Endometrial microvascular endothelial cells (primary cell): ENCODE data around the gene ASB18. TPM values are rescaled to one million over a fixed set of nuclear protein-coding genes. Genes with fewer than 3 reads are reported as not detected.

Source experiments
- in situ Hi-C: cut with HindIII; loops from 2 replicates; pipeline ENCODE4 v1.10.0; 2017; ENCODE audit warnings: low sequenced_read_pairs, low pct_unique_long_range_greater_than_20kb; ENCODE audit errors: inconsistent ontology term
- total RNA-seq: library from RNA; depleted of rRNA; stranded (reverse); fragments of >200 nt; gene quantifications from one replicate; pipeline ENCODE4 v1.2.3, GENCODE V29; 2015; ENCODE audit errors: inconsistent ontology term

The ASB18 gene
- total RNA-seq, 1 donor from 2014 or later = not detected

DNA sequence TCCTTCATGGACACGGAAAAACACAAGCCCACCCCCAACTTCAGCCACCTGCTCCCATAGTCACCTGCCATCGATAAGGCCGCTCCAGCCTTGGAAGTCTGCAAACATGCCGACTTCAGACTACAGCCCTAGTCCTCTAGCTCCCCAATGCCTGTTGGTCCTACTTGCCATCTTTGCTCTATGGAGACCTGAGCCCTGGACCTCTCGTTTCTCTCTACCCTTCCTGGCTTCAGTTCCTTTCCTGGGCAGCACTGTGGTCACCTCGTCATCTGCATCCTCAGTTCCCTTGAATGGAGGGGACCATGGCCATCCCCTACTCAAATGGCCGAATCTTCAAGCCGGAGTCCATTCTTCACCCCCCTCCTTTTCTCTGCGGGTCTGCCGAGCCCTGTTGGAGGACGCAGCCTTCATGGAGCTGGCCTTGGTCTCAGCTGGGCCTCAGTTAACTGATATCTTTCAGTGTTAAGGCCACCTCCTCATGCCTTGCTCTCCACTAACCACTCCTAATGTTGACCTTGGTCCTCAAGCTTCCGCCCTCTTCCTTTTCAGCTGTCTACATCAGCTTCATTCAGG, 48.4 kb downstream of the ASB18 start:
- in situ Hi-C loops = no loop called here

GRCh38 chr2:236215196-236215595, 49.0 kb downstream of the ASB18 start:
- in situ Hi-C loops = no loop called here

- in situ Hi-C loops = no loop called here
These were observed 49.7 kb downstream of the ASB18 start for GRCh38 chr2:236214376-236214995.

GRCh38 chr2:236211296-236211695, 52.9 kb downstream of the ASB18 start:
- in situ Hi-C loops = no loop called here

DNA sequence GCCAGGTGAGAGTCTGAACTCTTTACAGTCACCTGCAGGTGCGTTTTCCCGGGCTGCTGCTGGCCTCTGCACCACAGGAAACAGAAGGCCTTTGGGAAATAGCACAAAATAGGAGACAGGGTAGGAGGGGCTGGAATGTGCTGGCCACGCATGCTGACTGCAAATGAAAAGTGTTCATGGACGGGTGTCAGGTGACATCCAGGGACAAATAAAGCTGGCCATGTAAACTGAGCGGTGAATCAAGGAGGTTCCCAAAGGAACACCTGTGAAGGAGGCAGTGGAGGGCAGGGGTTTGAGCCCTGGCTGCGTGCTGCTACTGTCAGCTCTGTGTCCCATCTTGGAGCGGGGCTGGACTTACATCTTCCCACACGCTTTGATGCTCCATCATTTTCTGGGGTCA, 53.7 kb downstream of the ASB18 start:
- in situ Hi-C loops = no loop called here

GRCh38 chr2:236209996-236210395, 54.2 kb downstream of the ASB18 start:
- in situ Hi-C loops = no loop called here

DNA sequence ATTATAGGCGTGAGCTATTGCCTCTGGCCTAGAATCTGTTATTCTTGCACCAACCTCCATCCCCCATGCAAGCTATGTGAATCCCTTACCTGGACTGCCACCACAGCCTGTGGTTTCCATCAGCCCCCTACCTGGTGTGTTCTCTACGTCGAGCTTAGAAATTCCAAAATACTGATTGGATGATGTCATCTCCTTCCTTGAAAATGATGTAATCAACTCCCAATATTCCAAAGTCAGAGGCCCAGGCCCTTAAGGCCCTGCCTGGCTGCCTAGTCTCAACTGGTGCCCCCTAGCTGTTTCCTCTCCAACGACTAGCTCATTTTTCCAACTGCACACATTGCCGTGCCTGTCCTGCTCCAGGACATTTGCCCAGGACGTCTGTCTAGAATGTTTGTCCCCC, 54.7 kb downstream of the ASB18 start:
- in situ Hi-C loops = no loop called here

DNA sequence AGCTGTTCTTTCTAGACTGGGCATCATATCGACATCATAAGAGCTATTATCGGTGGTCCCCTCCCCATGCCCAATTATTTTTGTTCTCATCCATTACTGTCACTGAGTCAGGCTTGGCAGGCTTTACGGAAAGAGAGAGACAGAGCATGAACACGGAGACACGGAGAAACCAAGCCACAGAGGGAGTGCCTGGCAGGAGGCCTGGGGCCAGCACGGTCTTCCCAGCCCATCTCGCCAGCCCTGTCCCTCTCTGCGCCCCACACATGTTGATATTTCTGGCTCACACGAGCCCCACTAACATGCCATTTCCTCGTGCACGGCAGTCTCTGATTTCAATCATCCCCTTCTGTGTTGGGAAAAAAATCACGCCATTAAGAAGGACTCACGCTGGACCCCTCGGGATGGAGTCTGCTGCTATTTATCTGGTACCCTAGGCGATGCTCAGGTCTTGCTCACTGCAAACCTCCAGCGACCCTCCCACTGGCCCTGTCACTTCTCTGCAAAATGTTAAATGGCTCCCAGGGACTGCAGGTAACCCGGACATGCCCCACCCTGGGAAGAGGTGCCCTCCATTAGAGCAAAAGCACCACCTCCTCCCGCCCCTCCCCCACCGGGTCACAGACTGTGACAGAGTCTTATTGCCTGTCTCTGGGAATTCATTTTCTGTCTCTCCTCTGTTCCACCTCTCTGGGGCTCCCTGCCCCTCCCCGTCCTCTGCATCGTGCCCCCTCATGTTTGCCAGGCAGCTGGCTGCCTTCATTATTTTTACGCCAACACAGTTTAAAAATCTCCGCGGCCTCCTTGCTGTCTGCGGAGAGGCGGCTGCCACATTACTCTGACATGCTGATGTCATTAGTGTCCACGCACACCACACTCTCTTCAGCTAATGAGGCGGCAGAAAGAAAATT, 55.9 kb downstream of the ASB18 start:
- in situ Hi-C loops = no loop called here

DNA sequence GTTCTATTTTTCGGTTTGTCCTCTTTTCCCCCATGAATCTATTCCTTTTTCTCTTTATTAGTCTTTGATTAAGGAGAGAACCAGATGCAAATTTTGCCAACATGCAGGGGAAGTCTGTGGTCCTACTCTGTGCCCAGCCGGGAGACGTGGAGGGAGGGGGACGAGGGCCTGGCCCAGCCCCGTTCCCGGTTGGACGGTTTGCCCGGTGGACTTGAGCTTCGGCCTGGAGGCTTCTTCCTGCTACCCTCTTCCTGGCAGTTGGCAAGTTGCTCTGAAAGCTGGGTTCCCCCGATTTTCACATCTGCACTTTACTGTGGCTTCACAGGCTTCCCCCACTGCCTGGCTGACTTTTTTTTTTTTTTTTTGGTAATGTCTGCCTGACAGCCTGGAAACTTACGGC, 56.7 kb downstream of the ASB18 start:
- in situ Hi-C loops = no loop called here

GRCh38 chr2:236205867-236206645, 58.1 kb downstream of the ASB18 start:
- in situ Hi-C loops = no loop called here

- in situ Hi-C loops = no loop called here
These were observed 59.3 kb downstream of the ASB18 start for GRCh38 chr2:236204953-236205352.

DNA sequence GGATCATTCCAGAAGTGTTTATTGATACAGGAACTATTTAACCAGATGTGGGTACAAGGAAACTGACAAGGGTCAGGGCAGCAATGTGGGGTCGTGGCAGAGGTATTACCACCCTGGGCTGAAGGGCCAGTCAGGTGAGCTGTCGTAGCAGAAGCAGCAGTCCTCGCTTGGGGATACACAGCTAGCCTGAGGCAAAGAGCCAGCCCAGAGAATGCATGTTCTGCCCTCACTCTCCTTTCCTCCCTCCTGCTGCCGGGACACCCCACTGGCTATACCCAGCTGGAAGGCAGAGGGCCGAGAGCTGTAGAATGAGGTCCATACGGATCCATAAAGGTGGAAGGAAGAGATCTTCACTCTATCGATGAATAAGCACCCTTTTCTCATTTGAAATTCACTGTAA, 63.8 kb downstream of the ASB18 start:
- in situ Hi-C loops = no loop called here

- in situ Hi-C loops = loop anchor here (25.0 kb wide), 1 partner anchor 409 kb away; no protein-coding TSS in a partner anchor
These were observed 67.8 kb downstream of the ASB18 start for GRCh38 chr2:236196366-236196765.

DNA sequence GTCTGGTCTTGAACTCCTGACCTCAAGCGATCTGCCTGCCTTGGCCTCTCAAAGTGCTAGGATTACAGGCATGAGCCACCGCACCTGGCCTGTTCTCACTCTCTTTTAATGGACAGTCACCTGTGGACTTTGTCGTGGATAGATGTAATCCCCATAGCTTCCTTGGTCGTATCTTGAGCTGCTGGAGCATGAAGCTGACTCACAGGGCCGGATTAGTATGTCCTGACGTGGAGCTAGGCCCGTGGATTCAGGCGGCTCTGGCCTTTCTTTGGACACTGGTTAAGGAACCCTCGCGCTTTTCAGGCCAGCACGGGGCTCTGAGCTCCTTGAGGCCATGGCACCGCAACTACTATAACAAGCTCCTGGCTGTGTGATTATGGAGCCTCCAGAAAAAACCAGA, 68.5 kb downstream of the ASB18 start:
- in situ Hi-C loops = loop anchor here (25.0 kb wide), 1 partner anchor 408 kb away; no protein-coding TSS in a partner anchor

DNA sequence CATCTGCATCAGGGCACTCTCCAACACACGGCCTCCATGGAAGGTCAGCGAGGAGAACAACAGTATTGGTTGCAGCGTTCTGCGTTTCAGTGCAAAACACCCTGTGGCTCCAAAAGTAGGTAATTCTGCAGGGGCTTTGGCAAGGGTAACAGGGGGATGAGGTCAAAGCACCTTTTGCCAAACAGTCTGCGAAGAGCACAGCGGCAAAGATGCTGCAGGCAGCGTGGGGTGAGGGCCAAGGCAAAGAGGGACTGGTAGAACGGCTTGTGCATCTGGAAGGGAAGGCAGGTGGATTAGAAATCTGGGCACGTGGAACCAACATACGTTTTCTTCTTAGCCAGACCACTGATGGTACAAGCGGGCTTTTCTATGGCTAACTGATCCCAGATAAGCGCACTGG, 69.4 kb downstream of the ASB18 start:
- in situ Hi-C loops = loop anchor here (25.0 kb wide), 1 partner anchor 407 kb away; no protein-coding TSS in a partner anchor

GRCh38 chr2:236193026-236193425, 71.2 kb downstream of the ASB18 start:
- in situ Hi-C loops = loop anchor here (25.0 kb wide), 1 partner anchor 406 kb away; no protein-coding TSS in a partner anchor

DNA sequence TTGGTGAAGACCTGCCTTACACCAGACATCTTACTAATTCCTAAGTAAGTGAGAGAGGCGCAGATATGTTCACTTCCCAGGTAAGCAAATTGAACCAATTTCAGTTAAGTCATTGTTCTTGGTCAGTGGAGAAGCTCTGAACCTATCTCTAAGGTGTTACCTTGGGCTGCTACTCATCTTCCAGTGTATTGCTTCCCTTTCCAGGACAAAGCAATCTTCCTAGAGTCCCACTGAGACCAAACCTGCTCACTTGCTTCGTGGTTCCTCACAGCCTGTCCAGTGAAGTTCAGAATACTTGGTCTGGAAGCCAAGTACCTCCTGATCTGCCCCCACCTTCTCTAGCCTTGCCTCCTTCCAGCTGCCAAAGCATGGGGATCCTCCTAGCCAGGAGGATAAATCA, 73.5 kb downstream of the ASB18 start:
- in situ Hi-C loops = loop anchor here (25.0 kb wide), 1 partner anchor 403 kb away; no protein-coding TSS in a partner anchor

GRCh38 chr2:236184701-236185100, 79.5 kb downstream of the ASB18 start:
- in situ Hi-C loops = loop anchor here (25.0 kb wide), 1 partner anchor 397 kb away; no protein-coding TSS in a partner anchor
